MM.1S (cell line): Measurements from ENCODE around the gene ZNF488.

ENCODE experiments used
- DNase-seq: peaks from one replicate; pipeline ENCODE4 v3.0.0-alpha.2; 2015
- H2AFZ ChIP-seq: fragments of 300-600 bp; sonication (generic); 2 replicates; pipeline ENCODE4 v1.6.0; 2016; ENCODE audit warnings: antibody characterized with exemption, low read length
- H3F3A ChIP-seq: fragments of 300-600 bp; sonication (generic); 2 replicates; pipeline ENCODE4 v1.6.1; 2016; ENCODE audit warnings: mild to moderate bottlenecking, antibody characterized with exemption, low read length, moderate library complexity, mixed read lengths; ENCODE audit not compliant: insufficient read depth
- H3K27ac ChIP-seq: fragments of 300-600 bp; sonication (generic); 2 replicates; pipeline ENCODE4 v1.5.1; 2016; ENCODE audit warnings: mild to moderate bottlenecking, low read length
- H3K27me3 ChIP-seq: fragments of 300-600 bp; sonication (generic); replicated peaks from 2 replicates; pipeline ENCODE4 v1.6.0; 2016; ENCODE audit warnings: low read length; ENCODE audit not compliant: insufficient read depth
- H3K36me3 ChIP-seq: fragments of 300-600 bp; sonication (generic); replicated peaks from 2 replicates; pipeline ENCODE4 v1.6.1; 2016; ENCODE audit warnings: mild to moderate bottlenecking, low read length, mixed read lengths; ENCODE audit not compliant: insufficient read depth
- H3K4me1 ChIP-seq: fragments of 300-600 bp; sonication (generic); 2 replicates; pipeline ENCODE4 v1.6.1; 2016; ENCODE audit warnings: low read length, mixed read lengths
- H3K4me2 ChIP-seq: fragments of 300-600 bp; sonication (generic); 2 replicates; pipeline ENCODE4 v1.6.0; 2016; ENCODE audit warnings: low read depth, low read length
- H3K4me3 ChIP-seq: fragments of 300-600 bp; sonication (generic); 2 replicates; pipeline ENCODE4 v1.5.1; 2016; ENCODE audit warnings: low read length, mixed read lengths
- H3K79me2 ChIP-seq: fragments of 300-600 bp; sonication (generic); 2 replicates; pipeline ENCODE4 v1.6.1; 2016; ENCODE audit warnings: mixed run types, low read length, mixed read lengths
- H3K9ac ChIP-seq: fragments of 300-600 bp; sonication (generic); 2 replicates; pipeline ENCODE4 v1.6.1; 2016; ENCODE audit warnings: low read length, mixed read lengths
- H3K9me2 ChIP-seq: fragments of 300-600 bp; sonication (generic); replicated peaks from 2 replicates; pipeline ENCODE4 v1.6.1; 2016; ENCODE audit warnings: mild to moderate bottlenecking, low read length, mixed read lengths; ENCODE audit not compliant: insufficient read depth
- H3K9me3 ChIP-seq: fragments of 300-600 bp; sonication (generic); replicated peaks from 2 replicates; pipeline ENCODE4 v1.6.1; 2016; ENCODE audit warnings: mild to moderate bottlenecking, low read length, mixed read lengths; ENCODE audit not compliant: insufficient read depth
- H4K20me1 ChIP-seq: fragments of 300-600 bp; sonication (generic); 2 replicates; pipeline ENCODE4 v1.6.1; 2016; ENCODE audit warnings: mild to moderate bottlenecking, low read length, moderate library complexity, mixed read lengths; ENCODE audit not compliant: insufficient read depth
- EZH2 ChIP-seq: fragments of 300-600 bp; sonication (generic); optimal IDR thresholded peaks from 2 replicates; pipeline ENCODE3; 2017; ENCODE audit warnings: low read depth, mild to moderate bottlenecking, antibody characterized with exemption, low read length, mixed read lengths
- EZH2phosphoT487 ChIP-seq: fragments of 300-600 bp; sonication (generic); IDR thresholded peaks from 2 replicates; pipeline ENCODE4 v1.6.1; 2018; ENCODE audit warnings: antibody characterized with exemption, low read length
- TF ChIP-seq, protein P1 (sequence below): fragments of 300-600 bp; sonication (generic); IDR thresholded peaks from 2 replicates; pipeline ENCODE4 v1.5.1; 2016; ENCODE audit warnings: antibody characterized with exemption, low read length, mixed read lengths

Gene ZNF488

DNA sequence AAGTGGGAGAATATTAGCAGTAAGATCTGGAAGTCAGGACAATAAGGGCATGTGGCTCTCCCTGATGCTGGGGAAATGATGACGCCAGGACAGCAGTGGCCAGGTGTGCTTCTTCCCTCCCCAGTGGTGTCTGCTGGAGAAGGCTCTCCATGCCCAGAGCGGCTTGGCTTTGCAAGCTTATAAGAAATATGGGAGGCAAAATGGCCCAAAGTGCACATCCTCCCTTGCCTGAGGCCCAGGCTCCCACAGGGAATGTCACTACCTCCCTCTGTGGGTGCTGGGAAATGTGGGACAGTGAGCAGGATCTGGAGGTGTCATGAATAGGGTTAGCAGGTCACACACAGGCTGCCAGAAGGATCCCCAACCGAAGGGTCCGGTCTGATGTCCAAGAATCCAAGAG, 17.1 kb upstream of the ZNF488 start:
- Histone ChIP-seq H2AFZ (no peak overlapping the region), H3K4me2 (no peak overlapping the region)

GRCh38 chr10:47400786-47401185, 16.7 kb upstream of the ZNF488 start:
- no peaks in the 10 kb centered on the region for H3K79me2 ChIP-seq
- H3K9me3 ChIP-seq = no peaks in the 10 kb centered on the region
- no peaks in the 10 kb centered on the region for H3K9me2 ChIP-seq
- no peaks in the 10 kb centered on the region for H3K4me1 ChIP-seq
- no peak for TF ChIP-seq EZH2
- TF ChIP-seq EZH2phosphoT487 = no peak
- TF ChIP-seq, protein P1, sequence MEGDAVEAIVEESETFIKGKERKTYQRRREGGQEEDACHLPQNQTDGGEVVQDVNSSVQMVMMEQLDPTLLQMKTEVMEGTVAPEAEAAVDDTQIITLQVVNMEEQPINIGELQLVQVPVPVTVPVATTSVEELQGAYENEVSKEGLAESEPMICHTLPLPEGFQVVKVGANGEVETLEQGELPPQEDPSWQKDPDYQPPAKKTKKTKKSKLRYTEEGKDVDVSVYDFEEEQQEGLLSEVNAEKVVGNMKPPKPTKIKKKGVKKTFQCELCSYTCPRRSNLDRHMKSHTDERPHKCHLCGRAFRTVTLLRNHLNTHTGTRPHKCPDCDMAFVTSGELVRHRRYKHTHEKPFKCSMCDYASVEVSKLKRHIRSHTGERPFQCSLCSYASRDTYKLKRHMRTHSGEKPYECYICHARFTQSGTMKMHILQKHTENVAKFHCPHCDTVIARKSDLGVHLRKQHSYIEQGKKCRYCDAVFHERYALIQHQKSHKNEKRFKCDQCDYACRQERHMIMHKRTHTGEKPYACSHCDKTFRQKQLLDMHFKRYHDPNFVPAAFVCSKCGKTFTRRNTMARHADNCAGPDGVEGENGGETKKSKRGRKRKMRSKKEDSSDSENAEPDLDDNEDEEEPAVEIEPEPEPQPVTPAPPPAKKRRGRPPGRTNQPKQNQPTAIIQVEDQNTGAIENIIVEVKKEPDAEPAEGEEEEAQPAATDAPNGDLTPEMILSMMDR = no peak
- no peaks in the 10 kb centered on the region for H3K36me3 ChIP-seq
- H3K27me3 ChIP-seq = no peaks in the 10 kb centered on the region
- H4K20me1 ChIP-seq = no peaks in the 10 kb centered on the region
- no peak overlapping the region for H3K27ac ChIP-seq
- H3F3A ChIP-seq = no peaks in the 10 kb centered on the region
- H3K9ac ChIP-seq = no peak overlapping the region
- H3K4me2 ChIP-seq = no peak overlapping the region
- no peak for DNase-seq
- no peak overlapping the region for H3K4me3 ChIP-seq
- H2AFZ ChIP-seq = no peak overlapping the region

More for the DNA sequence above, 17.1 kb upstream of the ZNF488 start:
- Histone ChIP-seq H3K36me3 (no peaks in the 10 kb centered on the region), H3K9me3 (no peaks in the 10 kb centered on the region), H3K79me2 (no peaks in the 10 kb centered on the region), H3K27me3 (no peaks in the 10 kb centered on the region), H3K27ac (no peak overlapping the region), H3K9ac (no peak overlapping the region), H4K20me1 (no peaks in the 10 kb centered on the region), H3F3A (no peaks in the 10 kb centered on the region), H3K4me1 (no peaks in the 10 kb centered on the region), H3K9me2 (no peaks in the 10 kb centered on the region), H3K4me3 (no peak overlapping the region)
- TF ChIP-seq EZH2phosphoT487 (no peak), EZH2 (no peak)
- TF ChIP-seq, protein P1 = no peak
- DNase-seq = no peak

DNA sequence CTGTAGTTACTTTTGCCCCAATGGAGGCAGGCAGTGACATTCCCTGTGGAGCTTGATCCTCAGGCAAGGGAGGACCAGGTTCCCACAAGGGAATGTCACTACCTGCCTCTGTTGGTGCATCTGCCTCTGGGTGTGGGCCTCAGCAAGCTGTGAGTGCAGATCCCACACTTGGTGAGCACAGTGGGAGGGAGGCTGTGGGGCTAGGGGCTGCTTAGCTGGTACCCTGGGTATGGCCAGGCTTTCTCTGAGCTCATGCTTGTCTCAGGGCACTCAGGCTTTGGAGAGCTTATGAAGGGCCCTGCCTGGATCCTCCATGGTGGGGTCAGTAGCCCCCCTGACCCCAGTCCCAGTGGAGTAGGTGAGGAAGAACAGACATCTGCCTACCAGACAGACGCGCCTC, 16.2 kb upstream of the ZNF488 start:
- Histone ChIP-seq H3K4me3 (no peak overlapping the region), H4K20me1 (no peaks in the 10 kb centered on the region), H3F3A (no peaks in the 10 kb centered on the region), H3K27ac (no peak overlapping the region), H3K9me3 (no peaks in the 10 kb centered on the region), H2AFZ (no peak overlapping the region), H3K4me1 (no peaks in the 10 kb centered on the region), H3K9ac (no peak overlapping the region), H3K79me2 (no peaks in the 10 kb centered on the region), H3K27me3 (no peaks in the 10 kb centered on the region), H3K9me2 (no peaks in the 10 kb centered on the region), H3K36me3 (no peaks in the 10 kb centered on the region), H3K4me2 (no peak overlapping the region)
- no peak for TF ChIP-seq EZH2phosphoT487
- no peak for TF ChIP-seq EZH2
- TF ChIP-seq, protein P1 = no peak
- no peak for DNase-seq
